KG1 (cell line): ENCODE data around the gene TAS2R40.
"Not testable (repeated sequence)": the region's sequence is repeated elsewhere in the genome, so short reads cannot be mapped to it uniquely, and the experiment has no call there.

Experiments used
- DNase-seq: peaks from one replicate; lab custom pipeline; 2025; lab: John Stamatoyannopoulos, UW

TAS2R40 gene

DNA sequence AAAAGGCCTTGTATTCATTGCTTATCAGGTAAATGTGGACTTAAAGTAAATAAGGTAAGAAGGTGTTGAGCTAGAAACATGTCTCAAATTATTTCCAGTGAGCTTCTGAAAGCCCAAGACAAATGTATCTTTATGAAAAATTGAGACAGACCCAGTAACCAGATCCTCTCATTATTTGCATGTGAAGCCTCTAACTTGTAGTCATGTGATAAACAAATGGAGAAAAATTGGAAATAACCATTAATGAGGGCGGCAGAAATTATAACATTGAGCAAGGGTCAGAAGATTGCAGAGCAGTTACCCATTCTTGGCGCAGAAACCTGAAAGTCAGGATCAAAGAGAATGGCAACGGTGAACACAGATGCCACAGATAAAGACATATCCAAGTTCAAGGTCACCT, at the start of gene TAS2R40:
Gene TAS2R40 (plus strand): TSS at position 301 of the 400 bp plus-strand sequence. CDS start 42 bp downstream, at position 343.
- no peak for DNase-seq

DNA sequence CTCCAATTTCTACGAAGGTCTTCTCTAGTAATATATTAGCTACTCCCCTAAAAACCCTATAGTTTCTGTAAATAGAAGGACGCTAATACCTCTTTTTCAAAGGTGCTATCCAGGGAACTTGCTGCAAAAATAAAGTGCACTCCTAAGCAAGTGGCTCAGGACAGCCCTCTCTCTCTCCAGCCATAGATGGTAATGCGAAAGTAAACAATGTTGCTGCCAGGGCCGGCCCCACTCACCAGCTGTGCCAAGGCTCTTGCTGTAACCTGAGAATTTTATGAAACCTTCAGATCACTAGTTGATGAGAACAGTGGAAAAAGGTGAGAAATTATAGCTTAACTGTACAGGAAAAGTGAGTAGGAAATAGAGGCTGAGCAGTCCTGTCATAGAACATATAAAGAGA, 49.5 kb upstream of the TAS2R40 start:
- no peak for DNase-seq

DNA sequence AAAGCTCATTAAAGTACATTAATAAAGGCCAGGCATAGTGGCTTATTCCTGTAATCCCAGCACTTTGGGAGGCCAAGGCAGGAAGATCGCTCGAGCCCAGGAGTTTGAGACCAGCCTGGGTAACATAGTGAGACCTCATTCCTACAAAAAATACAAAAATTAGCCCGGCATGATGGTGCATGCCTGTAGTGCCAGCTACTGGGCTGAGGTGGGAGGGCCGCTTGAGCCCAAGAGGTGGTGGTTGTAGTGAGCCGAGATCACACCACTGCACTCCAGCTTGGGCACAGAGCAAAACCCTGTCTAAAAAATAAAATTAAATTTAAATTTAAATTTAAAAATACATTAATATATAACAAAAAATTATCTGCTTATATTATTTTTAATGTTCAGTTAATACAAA, 45.7 kb upstream of the TAS2R40 start:
- no peak for DNase-seq

DNA sequence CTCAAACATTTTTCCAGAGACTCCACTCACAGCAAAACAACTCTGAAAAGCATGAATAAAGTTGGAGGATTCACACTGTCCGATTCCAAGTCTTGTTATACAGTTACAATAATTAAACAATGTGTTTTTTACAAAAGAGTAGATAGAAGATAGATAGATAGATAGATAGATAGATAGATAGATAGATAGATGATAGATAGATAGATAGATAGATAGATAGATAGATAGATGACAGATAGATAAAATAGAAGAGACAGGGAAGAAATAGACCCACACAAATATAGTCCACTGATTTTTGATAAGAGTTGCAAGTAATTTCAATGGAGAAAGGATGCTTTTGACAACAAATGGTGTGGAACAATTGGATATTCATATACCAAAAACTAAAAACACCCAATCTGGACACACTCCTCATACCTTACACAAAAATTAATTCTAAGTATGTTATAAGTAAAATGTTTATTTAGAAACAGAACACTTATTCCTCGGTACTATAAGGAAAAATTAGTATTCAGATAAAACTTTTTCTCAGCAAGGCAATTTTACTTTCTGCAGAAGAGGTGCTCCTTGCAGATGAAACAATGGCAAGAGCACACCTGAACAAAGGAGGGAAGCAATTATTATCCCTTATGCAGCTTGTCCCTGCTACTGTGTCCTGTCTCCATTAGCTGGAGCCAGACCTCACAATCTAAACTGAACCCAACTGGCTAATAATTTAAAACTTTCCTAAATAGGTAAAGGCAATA, 44.3 kb upstream of the TAS2R40 start:
- DNase-seq: no peak

DNA sequence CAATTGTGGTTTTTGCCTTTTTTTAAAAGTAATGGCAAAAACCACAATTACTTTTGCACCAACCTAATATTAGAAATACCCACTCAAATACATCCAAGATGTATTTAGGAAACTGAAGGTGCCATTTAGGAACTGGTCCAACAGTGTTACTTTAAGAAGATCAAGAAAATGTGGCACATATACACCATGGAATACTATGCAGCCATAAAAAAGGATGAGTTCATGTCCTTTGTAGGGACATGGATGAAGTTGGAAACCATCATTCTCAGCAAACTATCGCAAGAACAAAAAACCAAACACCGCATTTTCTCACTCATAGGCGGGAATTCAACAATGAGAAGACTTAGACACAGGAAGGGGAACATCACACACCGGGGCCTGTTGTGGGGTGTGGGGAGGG, 41.1 kb upstream of the TAS2R40 start:
- not testable (repeated sequence) for DNase-seq

DNA sequence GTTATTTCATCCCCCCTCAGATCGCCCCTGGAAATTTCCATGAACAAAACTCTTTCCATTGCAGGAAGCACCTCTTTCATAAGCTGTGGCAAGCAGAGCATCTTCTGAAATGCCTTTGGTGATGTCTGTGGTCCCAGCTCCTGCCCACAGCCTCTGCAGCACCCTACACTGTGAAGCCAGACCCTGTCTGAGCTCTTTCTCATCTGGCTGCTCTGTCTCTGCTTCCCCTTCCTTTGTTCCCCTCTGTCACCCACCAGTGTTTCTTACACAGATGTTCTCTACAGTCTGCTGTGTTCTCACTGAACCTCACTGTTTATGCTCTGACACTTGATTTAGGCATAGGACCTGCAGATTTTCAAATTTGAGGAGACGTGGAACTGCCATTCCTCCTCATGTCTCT, 40.5 kb upstream of the TAS2R40 start:
- no peak for DNase-seq

DNA sequence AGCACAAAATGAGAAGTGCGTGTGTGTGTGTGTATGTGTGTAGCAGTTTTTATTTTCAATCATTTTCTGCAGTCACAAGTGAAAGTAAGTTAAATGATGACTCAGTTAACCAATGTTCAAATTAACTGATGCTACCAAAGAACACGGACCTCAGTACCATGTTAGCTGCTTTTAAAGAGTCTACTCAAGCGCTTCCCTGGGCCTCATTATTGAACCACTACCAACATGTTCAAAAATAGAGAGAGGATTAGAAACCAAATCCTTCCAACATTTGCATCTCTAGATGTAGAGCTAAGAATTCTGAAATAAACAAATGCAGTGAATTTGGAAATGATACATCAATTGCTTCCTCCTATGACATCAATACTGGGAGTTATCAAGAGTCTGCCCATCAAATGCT, 38.8 kb upstream of the TAS2R40 start, which contains the start of gene TAS2R39:
Gene TAS2R39 (plus strand): TSS at position 396 of the 400 bp plus-strand sequence. CDS start 0 bp downstream, at position 396.
- DNase-seq: no peak

DNA sequence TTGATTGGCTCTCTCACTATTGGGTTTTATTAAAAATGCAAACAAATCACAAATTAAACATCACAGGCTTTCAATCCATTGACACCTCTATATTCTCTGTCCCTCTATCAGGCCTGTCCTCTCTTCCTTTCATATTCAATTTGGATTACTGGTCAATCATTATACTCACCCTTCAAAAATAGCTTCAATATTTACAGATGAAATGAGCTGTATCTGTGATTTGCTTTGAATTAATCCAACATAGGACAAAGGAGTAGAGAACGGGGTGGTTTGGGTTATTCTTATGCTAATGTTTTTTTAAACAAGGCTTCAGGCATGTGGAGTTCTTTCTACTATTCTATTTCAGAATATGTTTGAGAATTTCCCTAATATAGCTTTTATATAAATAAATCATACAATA, 36.3 kb upstream of the TAS2R40 start:
- DNase-seq: no peak

DNA sequence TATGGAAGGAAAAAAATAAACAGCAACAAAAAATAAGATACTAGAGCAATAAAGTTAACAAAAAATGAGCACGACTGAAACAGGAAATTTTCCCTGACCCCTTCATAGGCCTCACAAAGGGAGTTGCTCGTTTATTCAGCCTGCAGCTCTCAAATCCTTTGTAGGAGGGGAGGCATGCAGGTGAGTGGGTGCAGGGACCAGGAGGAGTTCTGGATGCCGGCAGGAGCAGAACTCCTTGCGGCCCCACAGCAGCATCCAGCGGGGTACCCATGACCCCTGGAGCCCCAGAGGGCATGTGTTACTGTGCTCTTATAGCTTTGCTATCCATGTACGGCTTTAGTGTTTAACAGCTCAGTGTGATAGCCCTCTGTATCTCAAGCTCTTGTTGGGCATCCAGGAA, 32.8 kb upstream of the TAS2R40 start:
- DNase-seq: no peak

DNA sequence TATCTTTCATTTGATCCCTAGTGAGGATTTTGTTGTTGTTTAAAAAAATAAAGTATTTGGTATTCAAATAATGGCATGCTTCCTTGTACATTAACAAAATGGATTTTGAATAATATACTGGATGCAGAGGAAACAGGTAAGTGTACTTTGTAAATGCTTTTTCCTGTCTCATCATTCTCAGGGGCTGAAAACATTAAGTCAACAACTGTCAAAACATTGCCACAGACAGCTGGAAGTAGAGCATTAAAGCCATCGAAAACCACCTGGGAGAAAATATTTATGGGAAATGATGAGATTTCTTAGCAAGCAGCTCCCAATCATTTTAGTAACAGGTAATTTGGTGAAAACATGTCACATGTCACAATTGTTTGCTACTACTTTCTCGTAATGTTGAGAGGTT, 28.0 kb upstream of the TAS2R40 start:
- DNase-seq: no peak

DNA sequence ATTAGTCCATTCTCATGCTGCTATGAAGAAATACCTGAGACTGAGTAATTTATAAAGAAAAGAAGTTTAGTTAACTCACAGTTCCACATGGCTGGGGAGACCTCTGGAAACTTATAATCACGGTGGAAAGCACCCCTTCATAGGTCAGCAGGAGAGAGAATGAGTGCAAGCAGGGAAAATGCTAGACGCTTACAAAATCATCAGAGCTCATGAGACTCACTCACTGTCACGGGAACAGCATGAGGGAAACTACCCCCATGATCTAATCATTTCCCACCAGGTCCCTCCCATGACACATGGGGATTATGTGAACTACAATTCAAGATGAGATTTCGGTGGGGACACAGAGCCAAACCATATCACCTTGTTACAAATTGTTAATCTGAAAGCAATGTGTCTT, 22.8 kb upstream of the TAS2R40 start:
- DNase-seq: no peak

DNA sequence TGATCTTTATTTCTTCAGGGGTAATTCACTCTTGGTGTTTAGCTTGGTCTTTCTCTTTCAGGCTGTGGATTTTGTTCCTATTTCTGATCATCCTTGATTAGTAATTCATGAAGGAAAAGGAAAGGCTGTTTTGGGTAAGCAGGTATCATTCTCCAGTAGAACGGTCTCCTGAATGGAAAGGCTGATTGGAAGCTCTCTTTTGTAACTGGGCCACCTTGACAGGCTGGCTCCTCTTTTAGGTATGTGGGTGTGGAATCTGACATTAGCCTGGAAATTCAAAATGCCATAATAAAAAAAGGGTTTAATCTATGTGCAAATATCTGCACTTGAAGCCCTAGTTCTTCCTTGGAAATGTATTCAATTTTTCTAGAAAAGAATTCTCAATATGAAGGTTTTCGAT, 19.7 kb upstream of the TAS2R40 start:
- DNase-seq: no peak

DNA sequence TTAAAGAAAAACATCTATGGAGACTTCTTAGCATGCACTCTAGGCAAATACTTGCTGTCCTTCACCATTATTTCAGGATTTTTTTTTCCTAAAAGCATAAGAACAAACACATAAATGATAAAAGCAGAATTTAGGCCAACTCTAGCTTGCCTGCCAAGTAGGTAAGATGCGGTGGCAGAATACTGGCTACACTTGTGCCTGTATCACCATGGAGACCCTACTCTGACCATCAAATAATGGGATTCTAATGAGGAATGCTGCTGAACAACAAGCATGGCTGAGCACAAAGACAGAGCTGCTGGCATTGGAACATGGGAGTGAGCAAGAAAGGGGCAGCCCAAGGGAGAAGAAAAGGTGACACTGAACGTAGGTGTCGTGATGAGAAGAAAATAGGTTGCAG, 18.5 kb upstream of the TAS2R40 start:
- no peak for DNase-seq

DNA sequence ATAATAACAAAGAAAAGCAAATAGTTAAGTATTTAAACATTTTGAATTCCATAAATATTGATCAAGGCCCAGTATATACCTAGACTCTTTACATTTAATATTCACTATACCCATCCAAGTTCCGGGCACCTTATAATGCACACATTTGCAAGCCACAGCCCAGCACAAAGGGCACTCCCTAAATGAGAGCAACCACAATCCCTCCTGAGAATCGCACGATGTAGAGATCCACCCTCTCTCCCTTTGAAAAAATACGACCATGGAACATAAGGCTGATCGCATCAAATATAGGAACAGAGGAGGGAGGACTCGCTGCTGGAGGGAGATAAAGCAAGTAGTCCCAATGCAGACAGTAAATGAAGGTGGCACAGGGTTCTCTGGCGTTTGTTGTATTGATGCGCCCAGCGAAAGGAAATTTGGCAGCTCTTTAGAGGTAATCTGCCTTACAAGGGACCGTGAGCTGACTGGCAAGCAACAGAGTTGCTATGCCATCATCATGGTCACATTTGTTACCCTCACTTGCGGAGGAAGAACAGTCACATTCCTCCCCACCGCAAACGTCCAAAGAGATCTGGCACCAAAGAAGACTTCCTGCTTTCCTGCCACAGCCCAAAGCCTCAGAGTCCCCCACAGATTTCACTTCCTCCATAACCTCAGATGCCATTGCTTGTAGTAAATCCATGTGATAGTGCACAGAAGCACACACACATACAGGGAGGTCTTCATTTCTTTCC, 16.1 kb upstream of the TAS2R40 start:
- DNase-seq: no peak

DNA sequence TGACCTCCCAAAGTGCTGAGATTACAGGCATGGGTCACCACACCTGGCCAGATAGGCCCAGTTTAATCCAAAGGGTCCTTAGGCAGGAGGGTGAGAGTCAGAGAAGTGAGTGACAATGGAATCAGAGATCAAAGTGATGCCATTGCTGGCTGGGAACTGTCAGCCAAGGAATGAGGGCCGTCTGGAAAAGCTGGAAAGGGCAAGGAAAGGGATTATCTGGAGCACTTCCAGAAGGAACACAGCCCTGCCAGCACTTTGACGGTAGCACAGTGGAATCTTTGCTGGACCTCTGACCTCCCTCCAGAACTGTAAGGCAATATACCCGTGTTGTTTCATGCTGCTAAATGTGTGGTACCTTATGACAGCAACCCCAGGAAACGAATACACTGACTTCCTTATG, 11.3 kb upstream of the TAS2R40 start:
- no peak for DNase-seq

DNA sequence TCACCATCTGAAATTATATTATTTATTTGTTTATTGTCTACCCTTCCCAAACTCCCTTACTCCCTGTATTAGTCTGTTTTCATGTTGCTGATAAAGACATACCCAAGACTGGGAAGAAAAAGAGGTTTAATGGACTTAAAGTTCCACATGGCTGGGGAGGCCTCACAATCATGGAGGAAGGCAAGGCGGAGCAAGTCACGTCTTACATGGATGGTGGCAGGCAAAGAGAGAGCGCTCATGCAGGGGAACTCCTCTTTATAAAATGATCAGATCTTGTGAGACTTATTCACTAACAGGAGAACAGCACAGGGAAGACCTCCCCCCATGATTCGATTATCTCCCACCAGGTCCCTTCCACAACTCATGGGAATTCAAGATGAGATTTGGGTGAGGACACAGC, 8.4 kb upstream of the TAS2R40 start:
- not testable (repeated sequence) for DNase-seq

DNA sequence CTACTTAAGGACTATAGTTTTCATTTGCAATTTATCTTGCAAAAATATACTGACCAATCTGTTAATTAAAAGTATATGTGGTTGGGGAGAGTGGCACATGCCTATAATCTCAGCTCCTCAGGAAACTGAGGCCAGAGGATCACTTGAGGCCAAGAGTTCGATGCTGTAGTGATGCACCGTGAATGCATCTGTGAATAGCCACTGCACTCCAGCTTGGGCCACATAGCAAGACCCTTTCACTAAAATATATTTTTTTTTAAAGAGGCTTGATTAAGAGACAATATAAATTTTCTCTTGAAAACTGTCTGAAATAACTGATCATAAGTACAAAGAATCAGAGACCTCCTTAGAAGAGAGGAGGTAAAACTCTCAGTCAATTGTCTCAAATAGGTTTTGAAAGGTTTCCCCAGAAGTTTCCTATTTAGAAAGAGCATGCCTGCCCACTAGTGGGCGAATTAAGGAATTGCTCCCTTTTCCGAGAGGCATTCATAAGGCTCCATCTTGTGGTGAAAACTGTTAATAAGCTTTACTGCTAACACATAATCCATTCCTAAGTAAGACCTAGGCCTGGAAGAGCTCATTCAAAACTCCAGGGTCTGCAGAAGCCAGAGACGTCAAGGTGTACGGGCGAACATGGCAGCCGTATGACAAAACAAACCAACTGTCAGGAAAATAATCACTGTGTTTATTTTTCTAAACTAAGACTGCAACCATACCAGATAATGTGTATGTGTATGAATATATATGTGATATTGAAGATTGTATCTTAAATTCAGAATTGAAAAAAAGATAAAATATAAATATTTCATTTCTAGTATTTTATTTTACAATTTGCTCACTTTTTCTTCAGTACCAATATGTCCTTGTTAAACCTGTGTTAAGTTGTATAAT, 6.8 kb upstream of the TAS2R40 start:
- DNase-seq: peak; percentile 50

DNA sequence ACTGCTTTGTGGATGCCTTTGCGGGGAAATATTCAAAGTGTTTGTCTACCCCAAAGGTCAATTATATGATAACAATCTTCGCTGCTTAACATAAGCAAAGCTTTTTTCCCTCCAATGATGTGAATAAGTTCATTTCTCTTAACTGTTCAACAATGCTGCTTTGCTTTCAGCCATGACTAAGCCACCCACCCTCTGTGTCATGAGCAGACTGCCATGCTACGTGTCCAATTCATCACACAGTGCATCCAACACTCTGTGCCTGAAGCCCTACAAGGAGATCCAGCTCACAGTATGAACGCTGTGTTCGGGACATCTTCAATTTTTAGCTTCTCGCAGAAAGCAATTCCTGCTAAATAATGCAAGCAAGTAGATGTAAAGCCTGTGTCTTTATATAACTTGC, 5.7 kb upstream of the TAS2R40 start:
- DNase-seq: no peak

DNA sequence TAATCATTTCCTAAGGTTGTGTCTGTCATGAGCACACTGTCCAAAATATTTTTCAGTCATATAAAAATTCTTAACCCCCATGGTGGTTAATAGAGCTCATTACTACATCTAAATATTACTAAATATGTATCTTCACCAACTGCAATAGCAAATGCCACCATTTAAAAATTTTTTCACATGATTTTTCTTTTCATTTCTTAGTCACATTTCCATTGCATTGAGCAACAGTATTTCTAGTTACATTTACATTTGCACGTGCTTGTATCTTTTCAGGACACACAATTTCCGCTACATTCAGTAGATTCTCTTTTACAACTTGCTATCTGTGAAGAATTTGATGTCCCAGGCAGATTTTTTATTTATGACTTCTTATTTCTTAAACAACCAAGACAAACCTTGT, 5.2 kb upstream of the TAS2R40 start:
- no peak for DNase-seq

DNA sequence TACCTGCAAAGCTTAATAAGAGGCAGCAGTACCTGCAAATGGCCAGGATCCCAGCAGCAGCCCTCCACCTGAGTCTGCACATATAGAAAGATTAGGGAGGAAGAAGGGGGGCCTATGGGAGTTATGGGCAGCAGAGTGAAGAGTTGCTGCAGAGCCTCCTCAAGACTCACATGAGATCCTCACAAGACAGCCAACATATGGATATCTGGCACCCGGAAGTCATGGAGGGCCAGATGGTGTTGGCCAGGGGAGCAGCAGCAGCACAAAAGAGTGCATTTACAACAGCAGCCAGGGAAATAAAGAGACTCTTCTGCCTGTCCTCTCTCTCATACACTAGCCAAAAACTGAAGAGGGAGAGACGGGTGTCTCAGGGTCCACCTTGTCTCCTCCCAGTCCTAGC, 4.0 kb upstream of the TAS2R40 start:
- DNase-seq: no peak

DNA sequence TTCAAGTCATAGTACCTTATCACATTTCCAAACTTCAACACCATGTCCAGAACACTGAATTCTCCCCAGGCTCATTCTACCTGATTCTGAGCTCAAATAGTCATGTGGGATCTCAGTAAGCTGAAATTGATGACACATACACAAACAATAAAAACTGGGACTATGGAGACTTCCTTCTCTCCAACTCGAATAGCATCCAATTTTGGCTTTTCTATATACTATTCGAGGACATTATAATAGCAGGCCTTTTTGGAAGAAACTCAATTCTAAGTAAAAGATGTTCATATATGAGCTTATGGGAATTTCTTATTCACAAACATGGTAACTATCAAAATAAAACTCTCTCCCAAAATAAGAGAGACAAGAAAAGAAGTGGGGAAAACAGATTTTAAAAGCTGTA, 551 bp upstream of the TAS2R40 start:
- DNase-seq: no peak

DNA sequence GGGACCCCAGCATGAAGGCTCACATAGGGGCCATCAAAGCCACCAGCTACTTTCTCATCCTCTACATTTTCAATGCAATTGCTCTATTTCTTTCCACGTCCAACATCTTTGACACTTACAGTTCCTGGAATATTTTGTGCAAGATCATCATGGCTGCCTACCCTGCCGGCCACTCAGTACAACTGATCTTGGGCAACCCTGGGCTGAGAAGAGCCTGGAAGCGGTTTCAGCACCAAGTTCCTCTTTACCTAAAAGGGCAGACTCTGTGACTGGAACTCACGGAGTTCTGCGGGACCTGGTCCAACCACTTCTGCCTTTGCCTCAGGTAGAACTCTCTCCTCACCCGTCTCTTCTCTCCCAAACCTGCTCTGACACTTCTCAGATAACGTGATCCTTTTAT, 945 bp downstream of the TAS2R40 start:
- no peak for DNase-seq

DNA sequence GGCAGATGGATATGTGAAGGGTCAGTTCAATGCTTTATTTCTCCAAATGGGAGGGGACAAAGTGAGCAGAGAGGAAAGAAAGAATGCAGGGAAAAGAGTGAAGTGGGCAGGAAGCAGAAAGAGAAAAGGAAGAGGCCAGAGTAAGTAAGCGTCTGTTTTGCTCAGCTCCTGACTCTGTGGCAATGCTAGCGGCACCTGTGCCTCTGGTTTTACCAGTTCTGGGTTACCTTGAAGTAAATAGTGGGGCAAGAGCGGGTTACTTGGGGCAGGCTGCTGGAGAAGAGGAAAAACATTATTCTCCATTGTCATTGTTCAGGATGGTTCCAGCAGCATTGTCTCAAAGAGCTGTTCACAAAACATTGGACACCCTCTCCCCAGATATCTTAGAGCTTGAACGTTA, 1.9 kb downstream of the TAS2R40 start:
- no peak for DNase-seq
